Mesenteric fat pad (tissue), 1 donor: ENCODE results near the gene BTBD9. TPM values are rescaled to one million over a fixed set of nuclear protein-coding genes. Genes with fewer than 3 reads are reported as not detected.

ENCODE experiments used
- DNase-seq: peaks from one replicate; pipeline ENCODE4 v3.0.0-alpha.2; 2020; ENCODE audit warnings: low spot score
- total RNA-seq: library from RNA; stranded (reverse); fragmentation: NEBNext Ultra II Directional; extraction: Animal tissue kit (Norgen Biotek cat#: 25700); gene quantifications from one replicate; pipeline ENCODE4 v1.2.1, GENCODE V29; 2021
- donor health status: DM: yes; HTN: yes; CAD: no.

The BTBD9 gene
- total RNA-seq, 1 donor from 2014 or later: 15.6 TPM

GRCh38 chr6:38168126-38168525 is 471.6 kb downstream of the BTBD9 start:
- no peak for DNase-seq

GRCh38 chr6:38167598-38167997 is 472.1 kb downstream of the BTBD9 start:
- DNase-seq: no peak

GRCh38 chr6:38166411-38167240 is 473.1 kb downstream of the BTBD9 start:
- no peak for DNase-seq

GRCh38 chr6:38164671-38165108 is 475.0 kb downstream of the BTBD9 start:
- no peak for DNase-seq

- no peak for DNase-seq
Observed at GRCh38 chr6:38164131-38164481, 475.6 kb downstream of the BTBD9 start.

- DNase-seq: no peak
Observed at GRCh38 chr6:38163186-38164130, 476.3 kb downstream of the BTBD9 start.

- DNase-seq: no peak
Observed at GRCh38 chr6:38162493-38163185, 477.1 kb downstream of the BTBD9 start.

GRCh38 chr6:38161754-38162492 is 477.8 kb downstream of the BTBD9 start:
- peak; percentile 73 for DNase-seq

- no peak for DNase-seq
Observed at GRCh38 chr6:38161331-38161730, 478.4 kb downstream of the BTBD9 start.

- no peak for DNase-seq
Observed at GRCh38 chr6:38160831-38161230, 478.9 kb downstream of the BTBD9 start.

- no peak for DNase-seq
Observed at GRCh38 chr6:38159596-38159995, 480.1 kb downstream of the BTBD9 start.

GRCh38 chr6:38158762-38159350 is 480.9 kb downstream of the BTBD9 start:
- DNase-seq: peak; percentile 60

GRCh38 chr6:38157905-38158304 is 481.8 kb downstream of the BTBD9 start:
- peak; percentile 35 for DNase-seq

GRCh38 chr6:38156818-38157565 is 482.7 kb downstream of the BTBD9 start:
- DNase-seq: peak; percentile 71

GRCh38 chr6:38155621-38156204 is 484.0 kb downstream of the BTBD9 start:
- peak; percentile 71 for DNase-seq

- peak; percentile 69 for DNase-seq
Observed at GRCh38 chr6:38155144-38155543, 484.6 kb downstream of the BTBD9 start.

- DNase-seq: peak; percentile 41
Observed at GRCh38 chr6:38154731-38155130, 485.0 kb downstream of the BTBD9 start.

- peak; percentile 57 for DNase-seq
Observed at GRCh38 chr6:38153798-38154345, 485.9 kb downstream of the BTBD9 start.
